Trophoblast cell (in vitro differentiated cells and primary cell): ENCODE data around the gene BCAN.
A peak's percentile ranks its signal among the peaks of the same experiment; 100 is the strongest.

Source experiments
- DNase-seq, 2 donors: peaks; one replicate each; pipeline ENCODE4 v3.0.0-alpha.2; 2016
- H2AFZ ChIP-seq: 2 replicates; pipeline ENCODE4 v1.6.1; 2013; ENCODE audit warnings: low read length, moderate library complexity, mild to moderate bottlenecking; ENCODE audit not compliant: insufficient read depth, poor library complexity
- H2AK5ac ChIP-seq: 2 replicates; pipeline ENCODE4 v1.6.1; 2013; ENCODE audit warnings: mild to moderate bottlenecking, low read length
- H2BK120ac ChIP-seq: 2 replicates; pipeline ENCODE4 v1.6.1; 2013; ENCODE audit warnings: low read length, mild to moderate bottlenecking, moderate library complexity; ENCODE audit not compliant: insufficient read depth, poor library complexity
- H2BK12ac ChIP-seq: 2 replicates; pipeline ENCODE4 v1.6.1; 2013; ENCODE audit warnings: mild to moderate bottlenecking, low read length, moderate library complexity
- H2BK5ac ChIP-seq: 2 replicates; pipeline ENCODE4 v1.6.1; 2013; ENCODE audit warnings: low read length, low read depth, moderate library complexity, mild to moderate bottlenecking; ENCODE audit not compliant: poor library complexity
- H3K14ac ChIP-seq: 2 replicates; pipeline ENCODE4 v1.6.1; 2013; ENCODE audit warnings: mild to moderate bottlenecking, low read length
- H3K18ac ChIP-seq: 2 replicates; pipeline ENCODE4 v1.6.1; 2013; ENCODE audit warnings: mild to moderate bottlenecking, low read length
- H3K23ac ChIP-seq: 2 replicates; pipeline ENCODE4 v1.6.1; 2013; ENCODE audit warnings: low read length
- H3K27ac ChIP-seq: 2 replicates; pipeline ENCODE4 v1.5.1; 2013; ENCODE audit warnings: low read depth, mild to moderate bottlenecking, inconsistent platforms, low read length, moderate library complexity
- H3K27me3 ChIP-seq: 2 replicates; pipeline ENCODE4 v1.6.1; 2013; ENCODE audit warnings: inconsistent platforms, mild to moderate bottlenecking, low read length, moderate library complexity; ENCODE audit not compliant: insufficient read depth
- H3K36me3 ChIP-seq, 2 experiments: 1 replicate in 1 of 2; 2 replicates in 1 of 2; pipeline ENCODE4 v1.6.1; 2013; ENCODE audit warnings: low read length in 2 of 2, mild to moderate bottlenecking in 2 of 2, moderate library complexity in 1 of 2; ENCODE audit not compliant: insufficient read depth in 2 of 2, control insufficient read depth in 1 of 2
- H3K4ac ChIP-seq: 2 replicates; pipeline ENCODE4 v1.6.1; 2013; ENCODE audit warnings: low read depth, mild to moderate bottlenecking, low read length, moderate library complexity
- H3K4me1 ChIP-seq, 2 experiments: 1 replicate in 1 of 2; 2 replicates in 1 of 2; pipeline ENCODE4 v1.6.1; 2013; ENCODE audit warnings: low read length in 2 of 2, mild to moderate bottlenecking in 2 of 2, moderate library complexity in 1 of 2; ENCODE audit not compliant: insufficient read depth in 2 of 2, control insufficient read depth in 1 of 2
- H3K4me2 ChIP-seq: 2 replicates; pipeline ENCODE4 v1.6.1; 2013; ENCODE audit warnings: inconsistent platforms, mild to moderate bottlenecking, low read length, moderate library complexity
- H3K4me3 ChIP-seq: 2 replicates; pipeline ENCODE4 v1.5.1; 2013; ENCODE audit warnings: mild to moderate bottlenecking, low read depth, low read length, inconsistent platforms
- H3K79me1 ChIP-seq: one replicate; pipeline ENCODE4 v1.6.1; 2013; ENCODE audit warnings: low read length
- H3K79me2 ChIP-seq: 2 replicates; pipeline ENCODE4 v1.6.1; 2013; ENCODE audit warnings: low read length, mild to moderate bottlenecking; ENCODE audit not compliant: control insufficient read depth, insufficient read depth, poor library complexity
- H3K9ac ChIP-seq: 2 replicates; pipeline ENCODE4 v1.6.1; 2013; ENCODE audit warnings: mild to moderate bottlenecking, low read length
- H3K9me3 ChIP-seq: 2 replicates; pipeline ENCODE4 v1.6.1; 2013; ENCODE audit warnings: low read depth, mild to moderate bottlenecking, control low read depth, inconsistent platforms, low read length; ENCODE audit not compliant: insufficient read depth
- H4K12ac ChIP-seq: 2 replicates; pipeline ENCODE4 v1.6.1; 2013; ENCODE audit warnings: low read depth, mild to moderate bottlenecking, low read length, moderate library complexity
- H4K8ac ChIP-seq: 2 replicates; pipeline ENCODE4 v1.6.1; 2013; ENCODE audit warnings: low read depth, mild to moderate bottlenecking, low read length, moderate library complexity
- H4K91ac ChIP-seq: one replicate; pipeline ENCODE4 v1.6.1; 2013; ENCODE audit warnings: low read depth, mild to moderate bottlenecking, low read length, moderate library complexity
- WGBS: extraction: QIAGEN DNeasy Blood & Tissue Kit; methylation state at CpG from one replicate; pipeline ENCODE4 v1.1.7; 2013; ENCODE audit warnings: missing lambda C conversion rate; ENCODE audit not compliant: insufficient read length, insufficient coverage; ENCODE audit errors: extremely low coverage; 5-methylcytosine and 5-hydroxymethylcytosine counted together

BCAN gene

GRCh38 chr1:156598731-156599432, 43.0 kb upstream of the BCAN start:
- Histone ChIP-seq H3K18ac (no peak overlapping the region), H3K4me2 (no peak overlapping the region), H3K9ac (no peak overlapping the region), H2BK120ac (no peak overlapping the region), H3K79me2 (peaks cover 3% of the 10 kb centered on the region), H2BK12ac (no peak overlapping the region), H3K79me1 (peaks cover 7% of the 10 kb centered on the region), H4K91ac (no peak overlapping the region), H2AFZ (no peak overlapping the region), H4K8ac (no peak overlapping the region), H2BK5ac (no peak overlapping the region), H3K4ac (no peak overlapping the region), H3K14ac (no peak overlapping the region), H3K27ac (no peak overlapping the region), H4K12ac (no peak overlapping the region), H2AK5ac (no peak overlapping the region), H3K27me3 (no peaks in the 10 kb centered on the region), H3K9me3 (peaks cover 2% of the 10 kb centered on the region), H3K23ac (no peak overlapping the region), H3K4me3 (no peak overlapping the region), H3K4me1 (peaks cover 6 to 10% of the 10 kb centered on the region in 2 experiments), H3K36me3 (peaks cover 27 to 39% of the 10 kb centered on the region in 2 experiments)
- DNase-seq, result no peak
- WGBS, result no CpG with 5 or more reads among the region's 4 CpGs

DNA sequence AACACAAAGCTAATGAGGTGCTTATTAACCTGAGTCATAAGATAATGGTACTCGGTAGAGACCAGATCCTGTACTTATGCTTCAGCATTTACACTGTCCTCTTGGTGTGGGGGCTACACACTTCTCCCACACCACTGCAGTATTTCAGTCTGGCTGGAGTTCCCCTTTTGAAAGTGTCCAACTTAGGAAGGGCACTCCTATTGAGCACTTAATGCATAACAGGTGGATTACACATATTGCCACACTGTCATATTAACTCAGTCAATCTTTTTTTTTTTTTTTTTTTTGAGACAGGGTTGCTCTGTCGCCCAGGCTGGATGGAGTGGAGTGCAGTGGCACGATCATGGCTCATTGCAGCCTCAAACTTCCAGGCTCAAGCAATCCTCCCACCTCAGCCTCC, 42.1 kb upstream of the BCAN start:
- Histone ChIP-seq H3K36me3 (peaks cover 23 to 33% of the 10 kb centered on the region in 2 experiments), H3K79me2 (peaks cover 3% of the 10 kb centered on the region), H4K12ac (no peak overlapping the region), H4K8ac (no peak overlapping the region), H3K4ac (no peak overlapping the region), H3K9me3 (peaks cover 2% of the 10 kb centered on the region), H3K18ac (no peak overlapping the region), H2BK5ac (no peak overlapping the region), H3K14ac (no peak overlapping the region), H3K9ac (no peak overlapping the region), H3K27ac (no peak overlapping the region), H2BK12ac (no peak overlapping the region), H3K27me3 (no peaks in the 10 kb centered on the region), H2AFZ (no peak overlapping the region), H3K4me3 (no peak overlapping the region), H4K91ac (no peak overlapping the region), H2AK5ac (no peak overlapping the region), H3K4me2 (no peak overlapping the region), H2BK120ac (no peak overlapping the region), H3K4me1 (peaks cover 6 to 10% of the 10 kb centered on the region in 2 experiments), H3K23ac (no peak overlapping the region), H3K79me1 (peaks cover 7% of the 10 kb centered on the region)
- WGBS, result no CpG with 5 or more reads among the region's 3 CpGs
- peak in 1 of 2 donors; percentile 14 for DNase-seq

DNA sequence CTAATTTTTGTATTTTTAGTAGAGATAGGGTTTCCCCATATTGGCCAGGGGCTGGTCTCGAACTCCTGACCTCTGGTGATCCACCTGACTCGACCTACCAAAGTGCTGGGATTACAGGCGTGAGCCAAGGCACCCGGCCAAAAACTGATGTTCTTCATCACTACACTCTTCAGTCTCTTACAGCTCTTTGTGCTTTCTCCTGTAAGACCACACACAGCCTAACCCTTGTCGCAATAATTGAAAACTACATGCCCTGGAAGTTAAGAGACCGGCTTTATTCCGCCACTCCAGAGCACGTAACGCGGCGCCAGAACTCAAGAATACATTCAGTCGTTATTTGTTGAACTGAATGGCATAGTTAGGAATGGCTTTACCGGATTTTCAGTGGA, 41.2 kb upstream of the BCAN start:
- H3K4me2 ChIP-seq, result peak overlapping the region; percentile 81
- H2BK5ac ChIP-seq, result no peak overlapping the region
- H3K23ac ChIP-seq, result no peak overlapping the region
- H3K14ac ChIP-seq, result peak overlapping the region; percentile 89
- WGBS, result no CpG with 5 or more reads among the region's 13 CpGs
- H3K79me1 ChIP-seq, result peaks cover 7% of the 10 kb centered on the region
- peak overlapping the region; percentile 99 for H2AFZ ChIP-seq
- H4K12ac ChIP-seq, result peak overlapping the region; percentile 67
- H3K4me3 ChIP-seq, result peak overlapping the region; percentile 80
- no peak overlapping the region for H2BK120ac ChIP-seq
- peak overlapping the region; percentile 76 for H3K4ac ChIP-seq
- peaks cover 3% of the 10 kb centered on the region for H3K79me2 ChIP-seq
- no peak overlapping the region for H3K27ac ChIP-seq
- peak overlapping the region; percentile 55 for H4K91ac ChIP-seq
- no peak overlapping the region for H2AK5ac ChIP-seq
- DNase-seq, result no peak
- peak overlapping the region; percentile 33 for H3K18ac ChIP-seq
- peaks cover 16 to 24% of the 10 kb centered on the region in 2 experiments for H3K36me3 ChIP-seq
- no peak overlapping the region for H2BK12ac ChIP-seq
- H3K27me3 ChIP-seq, result no peaks in the 10 kb centered on the region
- peak overlapping the region; percentile 99 for H4K8ac ChIP-seq
- peaks cover 6 to 10% of the 10 kb centered on the region in 2 experiments for H3K4me1 ChIP-seq
- H3K9ac ChIP-seq, result peak overlapping the region; percentile 64
- peaks cover 2% of the 10 kb centered on the region for H3K9me3 ChIP-seq

GRCh38 chr1:156601122-156601830, 40.6 kb upstream of the BCAN start, which contains the start of gene GPATCH4:
TSS of gene GPATCH4 (minus strand) at chr1:156601479.
- H3K14ac ChIP-seq, result peak within 1 kb of the TSS; percentile 97
- peaks cover 3% of the 10 kb centered on the region for H3K79me2 ChIP-seq
- H4K8ac ChIP-seq, result peak within 1 kb of the TSS; percentile 99
- peak within 1 kb of the TSS; percentile 99 for H2AFZ ChIP-seq
- H3K23ac ChIP-seq, result no peak within 1 kb of the TSS
- peak within 1 kb of the TSS; percentile 88 for H4K91ac ChIP-seq
- peak within 1 kb of the TSS; percentile 81 for H3K4me2 ChIP-seq
- DNase-seq, result peak; percentile 69 to 91
- H3K27me3 ChIP-seq, result no peaks in the 10 kb centered on the region
- peaks cover 7% of the 10 kb centered on the region for H3K79me1 ChIP-seq
- peak within 1 kb of the TSS; percentile 44 for H3K27ac ChIP-seq
- peak within 1 kb of the TSS; percentile 76 for H3K4ac ChIP-seq
- H2BK120ac ChIP-seq, result peak within 1 kb of the TSS; percentile 77
- H3K9me3 ChIP-seq, result peaks cover 2% of the 10 kb centered on the region
- peak within 1 kb of the TSS; percentile 99 for H4K12ac ChIP-seq
- peak within 1 kb of the TSS; percentile 27 for H2BK5ac ChIP-seq
- H3K36me3 ChIP-seq, result peaks cover 14 to 18% of the 10 kb centered on the region in 2 experiments
- peak within 1 kb of the TSS; percentile 80 for H3K4me3 ChIP-seq
- peak within 1 kb of the TSS; percentile 58 for H2BK12ac ChIP-seq
- H3K18ac ChIP-seq, result peak within 1 kb of the TSS; percentile 91
- peak within 1 kb of the TSS; percentile 80 for H3K9ac ChIP-seq
- peak within 1 kb of the TSS; percentile 29 for H2AK5ac ChIP-seq
- peaks cover 6 to 10% of the 10 kb centered on the region in 2 experiments for H3K4me1 ChIP-seq
- no CpG with 5 or more reads among the region's 35 CpGs for WGBS
